SK-N-SH treated with all-trans-retinoic acid at 6 μM for 48 hours (cell line): ENCODE data around the gene ETV6.

ENCODE experiments used
- ARNTL ChIP-seq: fragments of 450-650 bp; formaldehyde crosslinking; IDR thresholded peaks from 2 replicates; pipeline ENCODE4 v1.5.0; 2020; ENCODE audit warnings: low read depth, mild to moderate bottlenecking, moderate library complexity, borderline replicate concordance
- BACH2 ChIP-seq: fragments of 250-450 bp; sonication (Bioruptor Pico); IDR thresholded peaks from 2 replicates; pipeline ENCODE4 v1.9.0; 2021; ENCODE audit warnings: mild to moderate bottlenecking, borderline replicate concordance
- ISL1 ChIP-seq: fragments of 250-450 bp; sonication (Bioruptor Pico); IDR thresholded peaks from 2 replicates; pipeline ENCODE4 v2.1.2; 2022; ENCODE audit warnings: mild to moderate bottlenecking, moderate library complexity
- TCF4 ChIP-seq: fragments of 250-450 bp; sonication (Bioruptor Pico); IDR thresholded peaks from 2 replicates; pipeline ENCODE4 v1.8.0; 2021; ENCODE audit warnings: mild to moderate bottlenecking, moderate library complexity, borderline replicate concordance
- ZC3H10 ChIP-seq: fragments of 250-450 bp; sonication (Bioruptor Pico); IDR thresholded peaks from 2 replicates; pipeline ENCODE4 v1.5.1; 2021; ENCODE audit warnings: mild to moderate bottlenecking, moderate library complexity
- ZFP30 ChIP-seq: fragments of 450-650 bp; formaldehyde crosslinking; IDR thresholded peaks from 2 replicates; pipeline ENCODE4 v1.5.0; 2022; ENCODE audit warnings: mild to moderate bottlenecking, moderate library complexity
- TF ChIP-seq, protein P1 (sequence below): fragments of 250-450 bp; sonication (Bioruptor Pico); IDR thresholded peaks from 2 replicates; pipeline ENCODE4 v1.8.0; 2020; ENCODE audit warnings: mild to moderate bottlenecking, moderate library complexity, borderline replicate concordance
- TF ChIP-seq, protein P2 (sequence below): fragments of 250-450 bp; sonication (Bioruptor Pico); IDR thresholded peaks from 2 replicates; pipeline ENCODE4 v1.5.1; 2021; ENCODE audit warnings: mild to moderate bottlenecking, moderate library complexity

DNA sequence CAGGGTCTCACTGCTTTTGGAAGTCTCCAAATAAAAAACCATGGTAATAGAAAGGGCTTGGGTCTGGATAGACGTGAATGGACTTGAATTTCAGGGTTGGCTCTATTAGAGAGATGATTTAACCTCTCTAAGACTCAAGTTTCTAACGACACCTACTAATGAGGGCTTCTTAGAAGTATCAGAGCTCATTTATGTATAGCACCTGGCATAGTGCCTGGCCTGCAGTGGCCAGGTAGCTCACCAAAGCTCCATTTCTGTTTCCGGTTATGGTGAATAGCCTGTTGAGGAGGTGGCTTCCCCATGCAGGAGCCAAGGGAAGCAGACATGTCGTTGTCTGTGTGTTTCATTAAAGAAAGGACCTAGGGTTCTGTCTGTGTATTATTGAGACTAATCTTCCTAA, 108.6 kb downstream of the ETV6 start:
- no peak for TF ChIP-seq ZFP30 (CRISPR knock-in tag)
- TF ChIP-seq, protein P1, sequence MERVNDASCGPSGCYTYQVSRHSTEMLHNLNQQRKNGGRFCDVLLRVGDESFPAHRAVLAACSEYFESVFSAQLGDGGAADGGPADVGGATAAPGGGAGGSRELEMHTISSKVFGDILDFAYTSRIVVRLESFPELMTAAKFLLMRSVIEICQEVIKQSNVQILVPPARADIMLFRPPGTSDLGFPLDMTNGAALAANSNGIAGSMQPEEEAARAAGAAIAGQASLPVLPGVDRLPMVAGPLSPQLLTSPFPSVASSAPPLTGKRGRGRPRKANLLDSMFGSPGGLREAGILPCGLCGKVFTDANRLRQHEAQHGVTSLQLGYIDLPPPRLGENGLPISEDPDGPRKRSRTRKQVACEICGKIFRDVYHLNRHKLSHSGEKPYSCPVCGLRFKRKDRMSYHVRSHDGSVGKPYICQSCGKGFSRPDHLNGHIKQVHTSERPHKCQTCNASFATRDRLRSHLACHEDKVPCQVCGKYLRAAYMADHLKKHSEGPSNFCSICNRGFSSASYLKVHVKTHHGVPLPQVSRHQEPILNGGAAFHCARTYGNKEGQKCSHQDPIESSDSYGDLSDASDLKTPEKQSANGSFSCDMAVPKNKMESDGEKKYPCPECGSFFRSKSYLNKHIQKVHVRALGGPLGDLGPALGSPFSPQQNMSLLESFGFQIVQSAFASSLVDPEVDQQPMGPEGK (CRISPR knock-in tag), result no peak
- no peak for TF ChIP-seq ZC3H10
- no peak for TF ChIP-seq TCF4 (CRISPR knock-in tag)
- no peak for TF ChIP-seq BACH2 (CRISPR knock-in tag)
- no peak for TF ChIP-seq ISL1 (CRISPR knock-in tag)
- TF ChIP-seq, protein P2, sequence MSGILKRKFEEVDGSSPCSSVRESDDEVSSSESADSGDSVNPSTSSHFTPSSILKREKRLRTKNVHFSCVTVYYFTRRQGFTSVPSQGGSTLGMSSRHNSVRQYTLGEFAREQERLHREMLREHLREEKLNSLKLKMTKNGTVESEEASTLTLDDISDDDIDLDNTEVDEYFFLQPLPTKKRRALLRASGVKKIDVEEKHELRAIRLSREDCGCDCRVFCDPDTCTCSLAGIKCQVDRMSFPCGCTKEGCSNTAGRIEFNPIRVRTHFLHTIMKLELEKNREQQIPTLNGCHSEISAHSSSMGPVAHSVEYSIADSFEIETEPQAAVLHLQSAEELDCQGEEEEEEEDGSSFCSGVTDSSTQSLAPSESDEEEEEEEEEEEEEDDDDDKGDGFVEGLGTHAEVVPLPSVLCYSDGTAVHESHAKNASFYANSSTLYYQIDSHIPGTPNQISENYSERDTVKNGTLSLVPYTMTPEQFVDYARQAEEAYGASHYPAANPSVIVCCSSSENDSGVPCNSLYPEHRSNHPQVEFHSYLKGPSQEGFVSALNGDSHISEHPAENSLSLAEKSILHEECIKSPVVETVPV (CRISPR knock-in tag), result no peak
- no peak for TF ChIP-seq ARNTL (CRISPR knock-in tag)
